GM12874 (cell line): ENCODE data around the gene LYPLAL1.

Experiments
- TF ChIP-seq, protein P1 (sequence below): IDR thresholded peaks from 2 replicates; pipeline ENCODE4 v1.5.1; 2011; ENCODE audit warnings: low read depth, mild to moderate bottlenecking, control low read depth, low read length, moderate library complexity; ENCODE audit not compliant: insufficient read depth

The LYPLAL1 gene

DNA sequence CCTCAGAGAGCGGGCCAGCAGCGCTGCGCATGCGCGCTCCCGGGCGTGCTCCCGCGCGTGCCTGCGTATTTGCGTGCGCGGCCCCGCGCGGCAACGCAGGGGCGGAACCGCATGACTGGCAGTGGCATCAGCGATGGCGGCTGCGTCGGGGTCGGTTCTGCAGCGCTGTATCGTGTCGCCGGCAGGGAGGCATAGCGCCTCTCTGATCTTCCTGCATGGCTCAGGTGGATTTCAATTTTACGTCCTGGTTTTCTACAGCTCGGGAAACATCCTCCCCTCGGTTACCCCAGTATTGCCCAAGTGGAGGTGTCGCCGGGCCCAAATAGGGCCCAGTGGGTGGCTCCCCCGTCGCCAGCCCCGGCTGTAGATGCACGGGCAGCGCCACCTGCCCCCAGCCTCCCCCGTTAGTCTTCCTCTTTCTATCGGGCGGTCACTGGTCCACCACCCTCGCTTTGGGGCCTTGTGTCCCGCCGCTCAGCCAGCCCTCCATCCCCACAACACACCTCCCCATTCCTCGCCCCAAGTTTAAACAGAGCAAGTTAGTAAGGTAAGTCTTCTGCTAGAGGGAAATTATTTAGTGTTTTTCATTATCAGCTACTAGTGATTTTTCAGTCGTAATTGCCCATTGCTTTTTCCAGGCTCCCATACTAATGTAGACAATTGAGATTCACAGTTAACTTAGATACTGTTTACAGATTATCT lies at the start of gene LYPLAL1:
TSS of gene LYPLAL1 (plus strand) at position 121 of the 702 bp plus-strand sequence. CDS start at position 134, 13 bp downstream.
- TF ChIP-seq, protein P1, sequence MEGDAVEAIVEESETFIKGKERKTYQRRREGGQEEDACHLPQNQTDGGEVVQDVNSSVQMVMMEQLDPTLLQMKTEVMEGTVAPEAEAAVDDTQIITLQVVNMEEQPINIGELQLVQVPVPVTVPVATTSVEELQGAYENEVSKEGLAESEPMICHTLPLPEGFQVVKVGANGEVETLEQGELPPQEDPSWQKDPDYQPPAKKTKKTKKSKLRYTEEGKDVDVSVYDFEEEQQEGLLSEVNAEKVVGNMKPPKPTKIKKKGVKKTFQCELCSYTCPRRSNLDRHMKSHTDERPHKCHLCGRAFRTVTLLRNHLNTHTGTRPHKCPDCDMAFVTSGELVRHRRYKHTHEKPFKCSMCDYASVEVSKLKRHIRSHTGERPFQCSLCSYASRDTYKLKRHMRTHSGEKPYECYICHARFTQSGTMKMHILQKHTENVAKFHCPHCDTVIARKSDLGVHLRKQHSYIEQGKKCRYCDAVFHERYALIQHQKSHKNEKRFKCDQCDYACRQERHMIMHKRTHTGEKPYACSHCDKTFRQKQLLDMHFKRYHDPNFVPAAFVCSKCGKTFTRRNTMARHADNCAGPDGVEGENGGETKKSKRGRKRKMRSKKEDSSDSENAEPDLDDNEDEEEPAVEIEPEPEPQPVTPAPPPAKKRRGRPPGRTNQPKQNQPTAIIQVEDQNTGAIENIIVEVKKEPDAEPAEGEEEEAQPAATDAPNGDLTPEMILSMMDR, result peak; percentile 20; the same call in 1 of the 2 replicates

DNA sequence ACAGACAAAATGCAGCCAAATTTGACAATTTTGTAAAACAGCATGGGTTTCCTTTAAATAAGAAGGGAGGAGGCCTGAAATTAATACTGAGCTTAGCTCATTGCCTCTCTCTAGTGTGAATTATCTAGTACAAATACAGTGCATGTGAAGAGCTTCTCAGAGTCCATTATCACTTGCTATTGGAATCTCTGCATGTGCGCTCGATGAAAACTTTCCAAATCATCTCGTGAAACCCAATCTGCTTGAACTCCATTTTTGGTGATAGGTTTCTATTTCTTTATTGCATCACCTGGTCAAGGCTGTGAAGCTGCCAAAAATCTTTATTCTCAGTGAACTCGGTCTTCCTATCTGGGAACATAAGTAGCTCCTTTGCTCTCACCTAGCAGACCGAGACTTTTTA lies 49.5 kb upstream of the LYPLAL1 start:
- TF ChIP-seq, protein P1, result no peak

DNA sequence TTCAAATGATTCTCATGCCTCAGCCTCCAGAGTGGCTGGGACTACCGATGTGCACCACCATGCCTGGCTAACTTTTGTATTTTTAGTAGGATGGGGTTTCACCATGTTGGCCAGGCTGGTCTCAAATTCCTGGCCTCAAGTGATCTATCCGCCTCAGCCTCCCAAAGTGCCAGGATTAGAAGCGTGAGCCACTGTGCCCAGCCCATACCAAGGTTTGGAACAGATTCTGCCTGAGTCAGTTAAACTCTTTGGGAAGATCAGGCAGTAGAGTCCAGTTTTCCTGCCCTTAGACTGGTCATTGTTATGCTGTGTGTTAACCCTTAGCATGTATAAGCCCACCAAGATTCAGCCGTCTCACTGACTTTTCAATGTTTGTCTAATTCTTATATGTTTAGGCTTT lies 48.3 kb upstream of the LYPLAL1 start:
- TF ChIP-seq, protein P1, result no peak

DNA sequence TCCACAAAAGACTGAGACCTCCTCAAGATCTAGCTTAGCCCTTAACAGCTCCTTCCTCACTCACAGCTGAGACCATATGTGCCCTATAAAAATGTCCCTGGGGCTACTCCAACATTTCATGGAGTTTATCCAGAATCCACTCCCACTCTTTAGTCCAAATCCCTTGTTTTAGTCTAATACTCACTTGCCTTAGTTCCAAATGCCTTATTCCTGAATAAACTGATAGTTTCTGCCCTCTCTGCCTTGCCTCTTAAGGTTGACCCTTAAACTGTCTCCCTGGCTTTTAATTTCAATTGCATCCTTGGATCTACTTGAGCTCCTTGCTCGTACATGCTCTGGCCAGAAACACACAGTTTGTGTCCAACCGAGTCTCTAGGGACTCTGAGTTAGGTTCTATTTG lies 47.3 kb upstream of the LYPLAL1 start:
- TF ChIP-seq, protein P1, result no peak

DNA sequence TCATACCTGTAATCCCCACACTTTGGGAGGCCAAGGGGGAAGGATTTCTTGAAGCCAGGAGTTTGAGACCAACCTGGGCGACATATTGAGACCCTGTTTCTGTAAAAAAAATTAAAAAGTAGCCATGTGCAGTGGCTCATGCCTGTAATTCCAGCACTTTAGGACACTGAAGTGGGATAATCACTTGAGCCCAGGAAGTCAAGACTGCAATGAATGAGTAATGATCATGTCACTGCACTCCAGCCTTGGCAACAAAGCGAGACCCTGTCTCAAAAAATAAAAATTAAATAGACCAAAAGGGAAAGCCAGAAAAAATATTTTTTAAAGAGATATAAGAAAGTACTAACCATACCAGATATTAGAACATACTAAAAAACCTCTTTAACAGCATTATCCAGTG lies 44.7 kb upstream of the LYPLAL1 start:
- TF ChIP-seq, protein P1, result no peak

DNA sequence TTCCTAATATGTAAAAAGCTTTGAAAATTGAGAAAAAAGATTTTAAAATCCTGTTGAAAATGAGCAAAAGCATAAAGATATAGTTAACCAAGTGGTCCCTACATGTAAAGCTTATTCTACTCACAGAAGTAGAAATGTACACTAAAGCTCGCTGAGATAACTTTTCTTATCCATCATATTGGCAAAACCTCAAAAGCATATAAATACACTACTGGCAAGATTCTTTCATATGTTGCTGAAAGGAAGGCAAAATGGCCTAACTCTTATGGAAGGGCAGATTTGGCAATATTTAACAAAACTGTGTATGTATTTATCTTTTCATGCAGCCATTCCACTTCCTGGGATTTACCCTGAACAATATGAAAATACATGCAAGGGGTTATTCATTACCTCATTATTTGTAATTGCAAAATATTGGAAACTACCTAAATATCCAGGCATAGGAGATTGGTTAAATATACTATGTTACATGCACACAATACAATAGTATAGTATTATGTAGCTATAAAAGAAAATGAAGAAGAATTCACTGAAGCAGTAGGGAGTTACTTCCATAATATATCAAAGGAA lies 43.2 kb upstream of the LYPLAL1 start:
- TF ChIP-seq, protein P1, result no peak

DNA sequence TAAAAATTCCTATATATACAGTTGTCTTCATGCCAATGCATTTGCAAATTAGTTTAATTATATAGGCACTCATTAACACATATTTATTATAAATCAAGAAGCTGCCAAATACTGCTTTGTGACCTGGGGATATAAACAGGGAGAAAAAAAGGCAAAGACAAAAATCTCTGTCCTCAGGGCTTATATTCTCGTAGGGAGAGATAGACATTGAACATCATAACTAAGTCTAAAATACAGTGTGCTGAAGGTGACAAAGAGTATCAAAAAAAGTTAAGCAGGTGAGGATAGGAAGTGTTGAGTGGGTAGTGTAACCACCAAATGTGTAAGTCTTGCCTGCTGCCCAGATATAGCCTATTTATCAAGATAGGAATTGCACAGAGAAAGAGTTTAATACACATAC lies 40.7 kb upstream of the LYPLAL1 start:
- TF ChIP-seq, protein P1, result no peak
